Pancreas (tissue), 10 donors: ENCODE data around the gene BANP. TPM values are rescaled to one million over a fixed set of nuclear protein-coding genes. Genes with fewer than 3 reads are reported as not detected.
A peak's percentile ranks its signal among the peaks of the same experiment; 100 is the strongest.
"Not testable (repeated sequence)": the region's sequence is repeated elsewhere in the genome, so short reads cannot be mapped to it uniquely, and the experiment has no call there.

Experiments
- ATAC-seq, 4 donors: fragments of 200-7000 bp; cut with Tn5 transposase; one replicate each; pipeline versions ENCODE4 v1.8.0 to v1.9.1; 2020; ENCODE audit warnings: mild to moderate bottlenecking in 4 of 4, moderate library complexity in 4 of 4
- DNase-seq, 6 donors: peaks; one replicate each; pipeline ENCODE4 v3.0.0-alpha.2; 2020
- FAIRE-seq: peaks from 2 replicates; lab custom pipeline; 2012; peaks lifted over from hg19 to GRCh38; lab: Jason Lieb, UNC
- H3K27ac ChIP-seq, 4 donors: fragments of 200-600 bp; sonication (generic); 1 replicate in 3 of 4; 2 replicates in 1 of 4; pipeline versions ENCODE4 v1.5.0 to v1.8.0; 2020
- H3K27me3 ChIP-seq, 4 donors: fragments of 200-600 bp; one replicate each; pipeline ENCODE4 v1.8.0; 2021
- H3K36me3 ChIP-seq, 3 donors: fragments of 200-600 bp; sonication (generic) in 1 of 3; one replicate each; pipeline versions ENCODE4 v1.5.0 to v1.8.0; 2020 to 2021
- H3K4me1 ChIP-seq, 3 donors: fragments of 200-600 bp; one replicate each; pipeline ENCODE4 v1.8.0; 2021
- H3K4me3 ChIP-seq, 4 donors: fragments of 200-600 bp; sonication (generic) in 2 of 4; one replicate each; pipeline versions ENCODE4 v1.5.0 to v1.8.0; 2020 to 2021
- H3K9me3 ChIP-seq, 4 donors: fragments of 200-600 bp; one replicate each; pipeline ENCODE4 v1.8.0; 2021
- WGBS, 2 donors: extraction: QIAGEN DNeasy Blood & Tissue Kit; methylation state at CpG; one replicate each; pipeline ENCODE4 v1.1.7; 2013; 5-methylcytosine and 5-hydroxymethylcytosine counted together
- intact Hi-C, 3 donors: fragments of 100-400 bp; cut with DNase I; formaldehyde crosslinking; loops; one replicate each; pipeline versions ENCODE4 v1.11.1 to v1.14.2; 2022
- polyA plus RNA-seq, 2 donors: library from polyadenylated mRNA; stranded (reverse); fragments of 200-250 nt; gene quantifications; one replicate each; pipeline ENCODE4 v1.2.3, GENCODE V29; 2013
- total RNA-seq, 6 donors: library from RNA; stranded (reverse); fragmentation: NEBNext Ultra II Directional in 4 of 6; extraction: Animal tissue kit (Norgen Biotek cat#: 25700) in 4 of 6; gene quantifications; one replicate each; pipeline versions ENCODE4 v1.2.1 to v1.2.4, GENCODE V29; 2021 to 2023
- TF ChIP-seq, protein P1 (sequence below), 4 donors: fragments of 200-600 bp; sonication (generic) in 3 of 4; IDR thresholded peaks; one replicate each; pipeline versions ENCODE4 v1.5.0 to v1.8.0; 2021; ENCODE audit warnings: antibody characterized with exemption in 4 of 4
- donor health status: healthy with polysubstance abuse.
- donor health status: DM: no; HTN: no; CAD: no; lungs with moderate emphysema.
- donor health status: DM: no; HTN: no; CAD: no.
- donor health status: control.
- donor health status: control.
- donor health status: Bipolar disorder and iron deficiency.
- donor health status: DM: yes; HTN: yes; CAD: no.
- donor health status: DM: no; HTN: no; CAD: no.
- donor health status: DM: no; HTN: no; CAD: no.
- donor health status: DM: yes; HTN: yes; CAD: no.

Gene BANP
- total and polyA plus RNA-seq, 8 donors = 6.1 to 17.8 (median 13.4) TPM

DNA sequence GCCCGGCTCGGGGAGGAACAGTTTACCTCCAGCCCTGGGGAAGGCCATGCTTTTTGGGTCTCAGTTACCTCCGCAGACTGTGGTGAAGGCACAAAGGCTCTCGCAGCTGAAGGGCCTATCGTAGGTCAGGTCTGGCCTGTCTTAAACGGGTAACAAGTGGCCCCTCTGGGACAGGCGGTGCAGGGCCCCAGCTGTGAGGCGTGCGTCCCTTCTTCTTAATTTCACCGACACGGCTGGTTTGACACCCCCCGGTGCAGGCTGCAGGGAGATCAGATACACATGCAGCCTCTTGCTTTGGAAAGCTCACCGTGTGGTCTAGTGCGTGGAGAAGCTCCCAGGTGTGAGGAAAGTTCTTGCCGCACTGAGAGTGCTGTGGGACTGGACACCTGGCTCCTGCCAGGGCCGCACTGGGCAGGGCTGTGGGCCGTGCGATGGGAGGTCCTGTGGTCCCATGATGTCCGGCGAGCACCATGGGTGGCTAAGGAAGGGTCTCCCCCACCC lies 162.4 kb downstream of the BANP start:
- Histone ChIP-seq H3K27ac (no peak overlapping the region), H3K4me3 (no peak overlapping the region), H3K9me3 (no peaks in the 10 kb centered on the region), H3K36me3 (no peaks in the 10 kb centered on the region), H3K4me1 (no peaks in the 10 kb centered on the region), H3K27me3 (no peaks in the 10 kb centered on the region)
- TF ChIP-seq, protein P1, sequence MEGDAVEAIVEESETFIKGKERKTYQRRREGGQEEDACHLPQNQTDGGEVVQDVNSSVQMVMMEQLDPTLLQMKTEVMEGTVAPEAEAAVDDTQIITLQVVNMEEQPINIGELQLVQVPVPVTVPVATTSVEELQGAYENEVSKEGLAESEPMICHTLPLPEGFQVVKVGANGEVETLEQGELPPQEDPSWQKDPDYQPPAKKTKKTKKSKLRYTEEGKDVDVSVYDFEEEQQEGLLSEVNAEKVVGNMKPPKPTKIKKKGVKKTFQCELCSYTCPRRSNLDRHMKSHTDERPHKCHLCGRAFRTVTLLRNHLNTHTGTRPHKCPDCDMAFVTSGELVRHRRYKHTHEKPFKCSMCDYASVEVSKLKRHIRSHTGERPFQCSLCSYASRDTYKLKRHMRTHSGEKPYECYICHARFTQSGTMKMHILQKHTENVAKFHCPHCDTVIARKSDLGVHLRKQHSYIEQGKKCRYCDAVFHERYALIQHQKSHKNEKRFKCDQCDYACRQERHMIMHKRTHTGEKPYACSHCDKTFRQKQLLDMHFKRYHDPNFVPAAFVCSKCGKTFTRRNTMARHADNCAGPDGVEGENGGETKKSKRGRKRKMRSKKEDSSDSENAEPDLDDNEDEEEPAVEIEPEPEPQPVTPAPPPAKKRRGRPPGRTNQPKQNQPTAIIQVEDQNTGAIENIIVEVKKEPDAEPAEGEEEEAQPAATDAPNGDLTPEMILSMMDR (IDR thresholded peaks at IDR 0.05) = no peak
- intact Hi-C loops = no loop called here
- 67 to 70% methylated on average over 19 to 20 of the region's 20 CpGs for WGBS, 2 donors
- no peak for DNase-seq
- FAIRE-seq = no peak
- no peak for ATAC-seq

DNA sequence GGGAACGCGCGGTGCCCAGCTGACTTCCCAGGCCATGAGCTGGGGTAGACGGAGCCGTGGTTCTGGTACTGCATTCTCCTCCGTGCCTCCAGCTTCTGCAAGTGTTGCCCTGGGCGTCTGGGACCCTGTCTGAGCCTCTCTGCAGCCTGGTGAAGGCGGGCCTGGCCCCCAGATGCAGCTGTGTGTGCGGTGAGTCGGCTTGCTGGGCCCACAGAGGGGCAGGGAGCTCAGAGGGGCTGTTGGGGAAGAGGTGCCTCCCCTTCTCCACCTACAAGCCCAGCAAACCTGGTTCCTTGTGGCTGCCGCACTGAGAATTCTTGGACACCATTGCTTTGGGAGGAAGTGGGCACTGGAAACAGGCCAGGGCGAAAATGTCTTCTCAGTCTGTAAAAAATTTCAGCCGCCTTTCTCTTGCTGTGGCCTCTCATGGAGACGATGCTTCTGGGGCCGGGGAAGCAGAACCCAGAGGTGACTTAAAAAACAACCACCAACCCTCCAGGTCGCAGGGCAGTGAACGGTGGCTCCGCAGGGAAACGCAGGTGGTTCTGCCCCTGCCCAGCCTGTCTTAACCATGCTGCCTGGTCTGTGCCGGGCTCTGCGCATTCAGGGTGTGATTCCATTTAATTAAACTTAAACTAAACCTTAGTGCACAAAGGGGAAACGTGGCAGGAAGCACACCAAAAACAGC lies 163.5 kb downstream of the BANP start:
- peak in 1 of 6 donors; percentile 30 for DNase-seq
- H3K27me3 ChIP-seq, H3K4me3 ChIP-seq, ATAC-seq, intact Hi-C loops, H3K4me1 ChIP-seq, H3K9me3 ChIP-seq, FAIRE-seq, H3K36me3 ChIP-seq, H3K27ac ChIP-seq: not testable (repeated sequence)
- WGBS, 2 donors = 54 to 68% methylated on average over 22 of the region's 22 CpGs

DNA sequence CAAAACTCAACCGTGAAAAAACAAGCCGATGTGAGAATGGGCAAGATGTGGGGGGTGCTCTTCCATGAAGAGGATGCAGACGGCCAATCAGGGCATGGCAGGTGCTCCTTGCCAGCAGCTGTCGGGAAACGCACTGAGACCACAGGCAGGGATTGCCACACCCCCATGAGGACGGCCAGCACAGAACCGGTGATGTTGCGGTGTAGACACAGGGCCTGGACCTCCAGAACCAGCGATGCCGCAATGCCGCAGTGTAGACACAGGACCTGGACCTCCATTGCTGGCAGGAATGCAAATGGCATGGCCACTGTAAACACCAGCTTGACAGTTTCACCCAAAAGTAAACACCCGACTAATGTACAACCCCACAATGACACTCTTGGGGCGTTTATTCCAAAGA lies 164.9 kb downstream of the BANP start:
- no peaks in the 10 kb centered on the region for H3K36me3 ChIP-seq
- no peaks in the 10 kb centered on the region for H3K4me1 ChIP-seq
- ATAC-seq = no peak
- FAIRE-seq = no peak
- 51 to 56% methylated on average over 13 of the region's 13 CpGs for WGBS, 2 donors
- H3K27ac ChIP-seq = no peak overlapping the region
- no peak overlapping the region for H3K4me3 ChIP-seq
- H3K9me3 ChIP-seq = no peaks in the 10 kb centered on the region
- TF ChIP-seq, protein P1 (IDR thresholded peaks at IDR 0.05) = no peak
- DNase-seq = peak in 1 of 6 donors; percentile 36
- H3K27me3 ChIP-seq = no peaks in the 10 kb centered on the region
- intact Hi-C loops = no loop called here

DNA sequence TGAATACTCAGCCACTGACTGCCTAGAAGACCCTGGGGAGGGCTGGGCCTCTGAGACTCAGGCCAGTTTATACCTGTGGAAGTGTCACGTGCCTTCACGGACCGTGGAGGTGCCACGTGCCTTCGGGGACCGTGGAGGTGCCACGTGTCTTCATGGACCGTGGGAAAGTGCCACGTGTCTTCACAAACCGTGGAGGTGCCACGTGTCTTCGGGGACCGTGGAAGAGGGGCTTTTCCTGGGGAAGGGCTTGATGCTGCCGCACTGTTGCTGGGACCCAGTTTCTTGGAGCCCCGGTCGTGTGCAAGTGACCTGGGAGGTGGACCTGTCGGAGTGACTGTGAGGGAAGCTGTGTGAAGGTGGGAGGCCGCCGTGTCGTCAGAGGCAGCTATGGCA lies 166.2 kb downstream of the BANP start:
- H3K9me3 ChIP-seq = no peaks in the 10 kb centered on the region
- peak in 1 of 6 donors; percentile 27 for DNase-seq
- no peak for ATAC-seq
- 74 to 78% methylated on average over 20 of the region's 20 CpGs for WGBS, 2 donors
- intact Hi-C loops = no loop called here
- H3K4me3 ChIP-seq = no peak overlapping the region
- TF ChIP-seq, protein P1 (IDR thresholded peaks at IDR 0.05) = no peak
- no peaks in the 10 kb centered on the region for H3K4me1 ChIP-seq
- no peaks in the 10 kb centered on the region for H3K36me3 ChIP-seq
- no peak overlapping the region for H3K27ac ChIP-seq
- no peak for FAIRE-seq
- no peaks in the 10 kb centered on the region for H3K27me3 ChIP-seq

DNA sequence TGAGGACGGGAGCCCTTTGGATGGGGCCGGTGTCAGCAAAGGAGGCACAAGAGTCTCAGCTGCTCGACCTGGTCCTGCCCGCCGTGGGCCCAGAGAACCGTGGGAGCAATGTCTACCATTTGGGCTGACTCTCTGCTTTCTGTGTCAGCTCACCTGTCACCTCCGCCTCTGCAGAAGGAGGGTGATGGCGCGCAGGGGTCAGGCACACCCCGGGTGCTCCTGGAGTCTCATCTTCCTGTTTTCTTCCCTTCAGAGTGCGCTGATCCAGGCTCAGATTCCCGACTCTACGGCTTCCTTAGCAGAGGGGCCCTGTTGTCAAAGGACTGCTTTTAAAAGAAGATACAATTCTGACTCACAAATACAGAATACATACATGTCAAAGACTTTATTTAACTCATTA lies 167.1 kb downstream of the BANP start:
- no peaks in the 10 kb centered on the region for H3K27me3 ChIP-seq
- H3K36me3 ChIP-seq = no peaks in the 10 kb centered on the region
- ATAC-seq (no peak), DNase-seq (peak in 1 of 6 donors; percentile 34), FAIRE-seq (no peak)
- no peak overlapping the region for H3K4me3 ChIP-seq
- 39 to 58% methylated on average over 13 of the region's 13 CpGs for WGBS, 2 donors
- H3K4me1 ChIP-seq = no peaks in the 10 kb centered on the region
- TF ChIP-seq, protein P1 (IDR thresholded peaks at IDR 0.05) = no peak
- no peaks in the 10 kb centered on the region for H3K9me3 ChIP-seq
- H3K27ac ChIP-seq = no peak overlapping the region
- intact Hi-C loops = no loop called here

DNA sequence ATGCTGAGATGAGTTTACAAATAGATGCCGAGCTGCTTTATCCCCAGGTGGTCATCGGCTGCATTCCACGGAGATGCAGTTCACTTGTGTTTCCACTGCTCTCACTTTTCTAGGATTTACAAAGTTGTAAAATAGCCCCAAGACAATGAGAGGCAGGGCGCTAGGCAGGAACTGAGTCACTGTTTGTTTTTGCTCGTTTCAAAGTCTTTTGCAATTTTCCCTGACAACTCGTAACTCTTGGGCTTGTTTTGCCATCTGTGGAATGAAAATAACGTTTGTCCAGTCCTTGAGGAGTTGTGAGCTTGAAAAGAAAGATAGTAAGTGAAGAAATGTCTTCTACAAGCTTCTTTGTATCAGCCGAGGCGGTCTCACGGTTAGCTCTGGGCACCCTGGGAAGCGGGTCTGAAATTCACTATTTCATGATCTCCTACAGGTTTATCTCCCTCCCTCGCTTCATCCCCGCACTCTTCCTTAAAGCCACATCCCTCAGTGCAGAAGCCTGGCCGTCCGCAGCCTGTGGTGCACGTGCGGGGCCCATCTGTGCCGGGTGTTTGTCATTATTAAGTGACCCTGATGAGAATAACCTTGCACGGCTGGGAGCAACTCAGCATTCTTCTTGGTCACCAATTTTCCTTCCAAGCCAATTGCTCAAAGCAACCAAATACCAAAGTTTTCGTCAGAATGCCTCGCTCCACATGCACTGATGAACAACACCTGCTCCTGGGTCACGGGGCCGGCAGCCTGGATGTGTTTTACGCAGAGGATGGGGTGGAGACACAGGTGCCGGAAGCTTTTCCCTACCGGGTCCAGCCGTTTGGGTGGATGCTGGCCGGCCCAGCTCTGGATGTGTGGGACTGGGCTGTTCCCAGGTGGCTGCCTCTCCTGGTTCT lies 167.9 kb downstream of the BANP start:
- intact Hi-C loops, H3K4me3 ChIP-seq, FAIRE-seq, H3K36me3 ChIP-seq, H3K27ac ChIP-seq, H3K4me1 ChIP-seq, H3K27me3 ChIP-seq, H3K9me3 ChIP-seq: not testable (repeated sequence)
- peak in 3 of 4 donors; percentile 18 to 51 (median 18) for ATAC-seq
- DNase-seq = peak in 1 of 6 donors; percentile 28
- WGBS, 2 donors = 19 to 36% methylated on average over 28 of the region's 28 CpGs

DNA sequence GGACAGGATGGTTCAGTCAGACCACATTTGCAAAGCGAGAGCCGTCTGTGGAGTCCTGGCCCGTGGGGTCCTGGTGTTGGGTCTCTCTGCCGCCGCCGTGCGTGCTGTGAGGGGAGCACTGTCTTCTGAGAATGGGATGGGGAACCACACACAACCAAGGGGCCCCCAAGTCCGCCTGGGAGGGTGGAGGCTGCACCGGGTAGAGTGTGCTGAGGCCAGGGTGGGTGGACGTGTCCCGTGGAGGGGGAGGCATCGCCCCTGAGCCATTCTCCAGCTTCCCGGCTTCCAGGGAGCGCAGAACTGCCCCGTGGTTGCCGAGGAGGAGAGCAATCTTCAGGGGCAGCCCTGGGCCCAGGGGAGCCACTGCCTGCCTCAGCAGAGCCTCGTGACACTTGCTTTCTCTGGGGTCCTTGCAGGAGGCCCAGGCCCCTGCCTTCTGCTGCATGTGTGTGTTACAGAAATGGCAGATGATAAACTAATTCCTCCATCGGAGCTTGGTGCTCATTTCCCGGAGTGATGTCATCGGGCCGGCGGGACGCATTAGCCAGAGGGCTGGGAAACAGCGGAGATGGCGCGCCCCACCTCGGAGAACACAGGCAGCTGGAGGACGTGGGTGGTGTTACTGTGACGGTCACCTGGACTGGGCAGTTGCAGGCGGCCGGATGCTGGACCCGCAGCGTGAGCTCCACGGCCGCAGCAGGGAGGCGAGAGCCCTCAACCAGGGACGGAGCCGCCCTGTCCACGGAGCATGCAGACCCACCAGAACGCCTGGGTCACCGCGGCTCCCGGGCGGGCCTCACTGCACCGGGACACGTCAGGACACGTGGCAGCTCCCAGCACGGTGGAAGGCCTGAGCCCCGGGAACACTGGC lies 168.9 kb downstream of the BANP start:
- H3K27me3 ChIP-seq, intact Hi-C loops, ATAC-seq, H3K4me3 ChIP-seq, FAIRE-seq, H3K4me1 ChIP-seq, H3K9me3 ChIP-seq, H3K36me3 ChIP-seq, H3K27ac ChIP-seq: not testable (repeated sequence)
- 73 to 77% methylated on average over 49 of the region's 49 CpGs for WGBS, 2 donors
- peak in 1 of 6 donors; percentile 50 for DNase-seq
